Endothelial cell of umbilical vein (primary cell): ENCODE data around the gene FGF9.

ENCODE experiments used
- EZH2 ChIP-seq: IDR thresholded peaks from 2 replicates; pipeline ENCODE4 v1.6.1; 2012; ENCODE audit warnings: borderline replicate concordance, low read depth, mild to moderate bottlenecking, moderate library complexity, low read length, inconsistent platforms; ENCODE audit not compliant: severe bottlenecking
- JUN ChIP-seq: IDR thresholded peaks from 2 replicates; pipeline ENCODE4 v1.6.1; 2011; ENCODE audit warnings: borderline replicate concordance, low read depth; ENCODE audit not compliant: insufficient read length, insufficient read depth
- POLR2A ChIP-seq: IDR thresholded peaks from 2 replicates; pipeline ENCODE4 v1.6.1; 2012; ENCODE audit warnings: low read depth, mild to moderate bottlenecking, control low read depth, low read length
- TF ChIP-seq, protein P1 (sequence below), 2 donors: IDR thresholded peaks; 1 replicate in 1 of 2; 2 replicates in 1 of 2; pipeline ENCODE4 v1.5.1; 2011; ENCODE audit warnings: low read length in 2 of 2, mild to moderate bottlenecking in 2 of 2, moderate library complexity in 2 of 2, control low read depth in 1 of 2, inconsistent platforms in 1 of 2, low read depth in 1 of 2; ENCODE audit not compliant: insufficient read depth in 1 of 2; ENCODE audit errors: extremely low read depth in 1 of 2

DNA sequence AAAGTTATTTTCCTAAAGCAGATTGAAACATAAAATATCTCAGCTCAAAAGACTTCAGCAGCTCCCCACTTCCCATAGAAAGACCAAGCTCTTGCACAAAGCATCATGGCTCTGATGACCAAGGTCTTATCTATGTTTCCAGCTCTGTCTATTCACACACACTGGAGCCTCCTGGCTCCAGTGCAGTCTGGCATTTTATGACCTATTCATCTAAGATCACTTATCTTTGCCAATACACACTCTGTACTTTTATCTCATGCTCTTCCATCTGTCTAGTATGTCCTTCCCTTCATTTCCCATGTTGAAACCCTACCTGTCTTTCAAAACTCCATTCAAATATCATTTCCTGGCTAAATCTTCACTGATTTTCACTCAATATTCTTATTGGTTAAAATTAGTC is 74.4 kb downstream of the FGF9 start:
- no peak for TF ChIP-seq EZH2
- TF ChIP-seq, protein P1, sequence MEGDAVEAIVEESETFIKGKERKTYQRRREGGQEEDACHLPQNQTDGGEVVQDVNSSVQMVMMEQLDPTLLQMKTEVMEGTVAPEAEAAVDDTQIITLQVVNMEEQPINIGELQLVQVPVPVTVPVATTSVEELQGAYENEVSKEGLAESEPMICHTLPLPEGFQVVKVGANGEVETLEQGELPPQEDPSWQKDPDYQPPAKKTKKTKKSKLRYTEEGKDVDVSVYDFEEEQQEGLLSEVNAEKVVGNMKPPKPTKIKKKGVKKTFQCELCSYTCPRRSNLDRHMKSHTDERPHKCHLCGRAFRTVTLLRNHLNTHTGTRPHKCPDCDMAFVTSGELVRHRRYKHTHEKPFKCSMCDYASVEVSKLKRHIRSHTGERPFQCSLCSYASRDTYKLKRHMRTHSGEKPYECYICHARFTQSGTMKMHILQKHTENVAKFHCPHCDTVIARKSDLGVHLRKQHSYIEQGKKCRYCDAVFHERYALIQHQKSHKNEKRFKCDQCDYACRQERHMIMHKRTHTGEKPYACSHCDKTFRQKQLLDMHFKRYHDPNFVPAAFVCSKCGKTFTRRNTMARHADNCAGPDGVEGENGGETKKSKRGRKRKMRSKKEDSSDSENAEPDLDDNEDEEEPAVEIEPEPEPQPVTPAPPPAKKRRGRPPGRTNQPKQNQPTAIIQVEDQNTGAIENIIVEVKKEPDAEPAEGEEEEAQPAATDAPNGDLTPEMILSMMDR (IDR thresholded peaks at IDR 0.05; ENCODE audit: extremely low read depth in 1 of 2, insufficient read depth in 1 of 2, low read depth in 1 of 2, low read length in 2 of 2) = no peak
- no peak for TF ChIP-seq POLR2A
- no peak for TF ChIP-seq JUN
